Cerebellar cortex (tissue), 1 donor: ENCODE results near the gene GCNT4.

Experiments
- DNase-seq: peaks from one replicate; pipeline ENCODE4 v3.0.0-alpha.2; 2015; ENCODE audit warnings: low spot score

Gene GCNT4

GRCh38 chr5:75017971-75018370 is 34.4 kb downstream of the GCNT4 start:
- DNase-seq: no peak

- DNase-seq: no peak
Observed at GRCh38 chr5:75016896-75017295, 35.5 kb downstream of the GCNT4 start.

GRCh38 chr5:75012748-75013147 is 39.6 kb downstream of the GCNT4 start:
- no peak for DNase-seq

- DNase-seq: no peak
Observed at GRCh38 chr5:75010838-75011237, 41.5 kb downstream of the GCNT4 start.

- peak; percentile 79 for DNase-seq
Observed at GRCh38 chr5:75009556-75010345, 42.6 kb downstream of the GCNT4 start.

- peak; percentile 95 for DNase-seq
Observed at GRCh38 chr5:75006865-75007822, 45.2 kb downstream of the GCNT4 start.

GRCh38 chr5:75005561-75005960 is 46.8 kb downstream of the GCNT4 start:
- no peak for DNase-seq
